Stimulated activated CD4-positive, alpha-beta T cell treated with anti-CD3 and anti-CD28 coated beads, TNF-alpha, amount 100 ng/mL, for 24 hours (primary cell): ENCODE measurements around the gene TNFSF13.
"Not testable (repeated sequence)": the region's sequence is repeated elsewhere in the genome, so short reads cannot be mapped to it uniquely, and the experiment has no call there.

Source experiments
- DNase-seq, 3 experiments: peaks; one replicate each; pipeline ENCODE4 v3.0.0-alpha.2; 2020; ENCODE audit warnings: low read depth in 3 of 3

Gene TNFSF13

DNA sequence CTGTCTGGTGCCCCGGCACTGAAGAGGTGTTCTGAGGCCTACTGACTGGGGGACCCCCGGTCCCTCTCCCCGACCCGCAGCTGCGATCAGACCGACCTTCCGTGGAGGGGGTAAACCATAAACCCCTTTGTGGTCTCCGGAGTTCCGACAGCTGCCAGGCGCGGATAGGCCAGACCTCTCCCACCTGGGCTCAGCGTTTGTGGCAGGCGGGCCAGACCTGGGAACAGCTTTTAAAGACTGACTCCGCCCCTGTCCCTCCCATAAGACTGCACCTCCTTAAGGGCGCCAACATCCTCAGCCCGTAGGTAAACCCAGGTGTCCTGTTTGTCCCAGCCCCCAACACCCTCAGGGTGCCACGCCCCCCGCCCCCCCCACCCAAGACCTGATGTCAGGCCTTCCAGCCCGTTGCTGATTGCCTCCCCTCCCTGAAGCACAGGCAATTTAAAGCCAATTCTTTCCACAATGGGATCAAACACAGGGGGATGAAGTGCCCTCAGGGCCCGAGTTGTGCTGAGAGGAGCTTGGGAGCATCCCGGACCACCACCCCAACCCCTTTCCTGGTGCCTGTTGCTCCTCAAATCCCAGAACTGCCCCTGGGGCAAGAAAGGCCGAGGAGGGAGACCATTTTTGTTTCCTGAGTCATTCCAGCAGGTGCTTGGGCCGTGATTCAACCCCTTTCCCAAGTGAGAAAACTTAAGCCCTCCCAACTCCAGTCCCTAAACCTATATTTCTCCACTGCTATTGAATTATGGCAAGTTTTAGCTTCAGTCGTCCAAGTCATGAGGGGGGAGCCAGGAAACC lies 31.5 kb downstream of the TNFSF13 start, which contains the start of gene SOX15:
Gene SOX15 (minus strand): TSS at position 204 of the 801 bp plus-strand sequence. CDS start 418 bp downstream, outside the sequence.
- DNase-seq: no peak

DNA sequence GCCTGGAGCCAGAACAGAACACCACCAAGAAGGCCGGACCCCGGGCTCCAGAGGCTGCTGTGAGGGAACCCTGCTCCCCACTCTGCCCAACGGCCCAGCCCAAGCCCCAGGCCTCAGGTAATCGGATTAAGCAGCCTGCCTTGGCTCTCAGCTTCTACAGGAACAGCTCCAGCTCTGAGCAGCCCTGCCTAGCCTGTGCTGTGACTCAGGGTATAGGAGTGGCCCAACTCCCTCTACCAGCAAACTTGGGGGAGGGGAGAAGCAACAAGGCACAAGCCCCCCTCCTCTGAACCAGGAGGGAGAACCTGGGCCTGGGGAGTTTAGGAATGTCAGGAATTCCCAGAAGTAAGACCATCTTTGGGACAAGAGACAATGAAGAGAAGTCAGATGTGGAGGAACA lies 32.2 kb downstream of the TNFSF13 start:
- no peak for DNase-seq

- DNase-seq: no peak
These were observed 33.0 kb downstream of the TNFSF13 start for GRCh38 chr17:7591596-7591995.

DNA sequence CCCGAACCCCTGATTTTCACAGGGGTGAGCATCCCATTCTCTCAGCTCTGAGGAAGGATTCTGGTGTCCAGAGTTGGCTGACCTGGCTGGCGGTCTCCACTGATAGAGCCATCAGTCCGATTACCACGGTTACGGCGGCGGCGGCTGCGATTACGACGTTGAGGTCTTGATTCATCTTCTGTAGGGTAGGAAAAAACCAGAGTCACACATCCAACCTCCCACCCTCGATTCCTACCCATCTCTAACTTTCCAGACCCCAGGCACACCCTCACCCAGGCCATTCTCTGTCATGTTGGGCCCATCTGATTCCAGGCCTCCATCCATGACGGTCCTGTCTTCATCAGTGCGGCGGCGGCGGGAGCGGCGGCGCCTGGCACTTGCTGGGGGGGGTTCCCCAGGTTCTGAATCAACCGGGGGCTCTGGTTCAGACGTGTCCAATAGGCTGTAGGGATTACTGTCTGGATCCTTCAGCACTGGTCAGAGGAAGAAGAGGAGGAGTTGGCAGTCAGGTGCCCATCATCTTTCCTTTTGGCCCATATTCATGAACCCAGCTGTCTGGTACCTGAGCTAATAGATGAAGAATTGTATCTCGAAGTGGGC lies 34.0 kb downstream of the TNFSF13 start:
- no peak for DNase-seq

- no peak for DNase-seq
These were observed 34.7 kb downstream of the TNFSF13 start for GRCh38 chr17:7593296-7593695.

DNA sequence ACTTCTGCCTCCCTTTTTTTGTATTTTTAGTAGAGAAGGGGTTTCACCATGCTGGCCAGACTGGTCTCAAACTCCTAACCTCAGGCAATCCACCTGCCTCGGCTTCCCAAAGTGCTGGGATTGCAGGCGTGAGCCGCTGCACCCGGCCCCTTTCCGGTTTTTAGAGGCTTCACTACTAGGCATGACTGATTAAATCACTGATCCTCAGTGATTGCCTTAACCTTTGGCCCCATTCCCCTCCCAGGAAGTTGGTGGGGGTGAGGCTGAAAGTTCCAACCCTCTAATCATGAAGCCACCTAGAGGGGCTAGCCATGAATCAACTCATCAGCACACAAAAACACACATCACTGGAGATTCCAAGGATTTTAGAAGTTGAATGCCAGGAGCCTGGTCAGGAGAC lies 39.0 kb downstream of the TNFSF13 start:
- not testable (repeated sequence) for DNase-seq

DNA sequence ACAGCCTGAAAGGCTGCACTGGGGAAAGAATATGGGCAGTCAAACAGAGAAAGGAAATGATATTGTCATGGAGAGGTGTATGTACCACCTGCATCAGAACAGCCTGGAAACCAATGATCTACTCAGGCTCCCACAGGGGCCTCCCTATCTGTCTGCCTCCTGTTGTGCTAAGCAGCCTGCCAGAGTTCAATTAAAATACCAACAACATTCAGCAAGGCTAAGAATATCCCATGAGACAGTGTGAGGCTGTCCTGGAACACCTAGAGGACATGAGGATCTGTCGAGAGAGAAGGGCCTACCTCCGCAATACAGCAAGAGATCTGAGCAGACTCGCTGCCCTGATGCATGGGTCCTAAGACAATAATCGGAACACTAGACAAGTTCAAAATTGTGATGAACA lies 47.7 kb downstream of the TNFSF13 start:
- DNase-seq: no peak

- no peak for DNase-seq
These were observed 52.1 kb downstream of the TNFSF13 start for GRCh38 chr17:7610641-7611040.
